KMS-11 (cell line): ENCODE data around the gene DNAH10.

ENCODE experiments used
- H2AFZ ChIP-seq: fragments of 200-600 bp; sonication (generic); 2 replicates; pipeline ENCODE4 v1.6.1; 2016; ENCODE audit warnings: antibody characterized with exemption, mixed run types, low read depth
- H3K27ac ChIP-seq: fragments of 200-600 bp; sonication (generic); 2 replicates; pipeline ENCODE4 v1.6.1; 2016; ENCODE audit warnings: mild to moderate bottlenecking, mixed run types
- H3K27me3 ChIP-seq: fragments of 200-600 bp; sonication (generic); 2 replicates; pipeline ENCODE4 v1.6.1; 2017; ENCODE audit warnings: mild to moderate bottlenecking, low read depth, mixed run types, moderate library complexity; ENCODE audit not compliant: insufficient read depth
- H3K36me3 ChIP-seq: fragments of 200-600 bp; sonication (generic); 2 replicates; pipeline ENCODE4 v1.6.1; 2017; ENCODE audit warnings: mild to moderate bottlenecking, mixed run types; ENCODE audit not compliant: insufficient read depth
- H3K4me1 ChIP-seq: fragments of 200-600 bp; sonication (generic); 2 replicates; pipeline ENCODE4 v1.6.1; 2016; ENCODE audit warnings: mild to moderate bottlenecking, low read depth, mixed run types; ENCODE audit not compliant: poor library complexity, severe bottlenecking
- H3K4me2 ChIP-seq: fragments of 200-600 bp; sonication (generic); 2 replicates; pipeline ENCODE4 v1.7.0; 2016; ENCODE audit warnings: mild to moderate bottlenecking, mixed run types
- H3K4me3 ChIP-seq: fragments of 200-600 bp; sonication (generic); IDR thresholded peaks from 2 replicates; pipeline ENCODE4 v1.6.1; 2017; ENCODE audit warnings: low read depth, low read length, mixed read lengths; ENCODE audit not compliant: insufficient read depth
- H3K79me2 ChIP-seq: fragments of 200-600 bp; sonication (generic); 2 replicates; pipeline ENCODE4 v1.6.1; 2016; ENCODE audit warnings: low read depth, mixed run types; ENCODE audit not compliant: insufficient read depth
- H3K9ac ChIP-seq: fragments of 200-600 bp; sonication (generic); 2 replicates; pipeline ENCODE4 v1.6.1; 2016; ENCODE audit warnings: mild to moderate bottlenecking, mixed run types
- H4K20me1 ChIP-seq: fragments of 200-600 bp; sonication (generic); 2 replicates; pipeline ENCODE4 v1.6.1; 2016; ENCODE audit warnings: mild to moderate bottlenecking, mixed run types; ENCODE audit not compliant: insufficient read depth
- TF ChIP-seq, protein P1 (sequence below): fragments of 200-600 bp; sonication (generic); conservative IDR thresholded peaks from 2 replicates; pipeline ENCODE4 v1.6.1; 2017; ENCODE audit warnings: low read depth, mild to moderate bottlenecking, antibody characterized with exemption, low read length, moderate library complexity, mixed read lengths

The DNAH10 gene, protein sequence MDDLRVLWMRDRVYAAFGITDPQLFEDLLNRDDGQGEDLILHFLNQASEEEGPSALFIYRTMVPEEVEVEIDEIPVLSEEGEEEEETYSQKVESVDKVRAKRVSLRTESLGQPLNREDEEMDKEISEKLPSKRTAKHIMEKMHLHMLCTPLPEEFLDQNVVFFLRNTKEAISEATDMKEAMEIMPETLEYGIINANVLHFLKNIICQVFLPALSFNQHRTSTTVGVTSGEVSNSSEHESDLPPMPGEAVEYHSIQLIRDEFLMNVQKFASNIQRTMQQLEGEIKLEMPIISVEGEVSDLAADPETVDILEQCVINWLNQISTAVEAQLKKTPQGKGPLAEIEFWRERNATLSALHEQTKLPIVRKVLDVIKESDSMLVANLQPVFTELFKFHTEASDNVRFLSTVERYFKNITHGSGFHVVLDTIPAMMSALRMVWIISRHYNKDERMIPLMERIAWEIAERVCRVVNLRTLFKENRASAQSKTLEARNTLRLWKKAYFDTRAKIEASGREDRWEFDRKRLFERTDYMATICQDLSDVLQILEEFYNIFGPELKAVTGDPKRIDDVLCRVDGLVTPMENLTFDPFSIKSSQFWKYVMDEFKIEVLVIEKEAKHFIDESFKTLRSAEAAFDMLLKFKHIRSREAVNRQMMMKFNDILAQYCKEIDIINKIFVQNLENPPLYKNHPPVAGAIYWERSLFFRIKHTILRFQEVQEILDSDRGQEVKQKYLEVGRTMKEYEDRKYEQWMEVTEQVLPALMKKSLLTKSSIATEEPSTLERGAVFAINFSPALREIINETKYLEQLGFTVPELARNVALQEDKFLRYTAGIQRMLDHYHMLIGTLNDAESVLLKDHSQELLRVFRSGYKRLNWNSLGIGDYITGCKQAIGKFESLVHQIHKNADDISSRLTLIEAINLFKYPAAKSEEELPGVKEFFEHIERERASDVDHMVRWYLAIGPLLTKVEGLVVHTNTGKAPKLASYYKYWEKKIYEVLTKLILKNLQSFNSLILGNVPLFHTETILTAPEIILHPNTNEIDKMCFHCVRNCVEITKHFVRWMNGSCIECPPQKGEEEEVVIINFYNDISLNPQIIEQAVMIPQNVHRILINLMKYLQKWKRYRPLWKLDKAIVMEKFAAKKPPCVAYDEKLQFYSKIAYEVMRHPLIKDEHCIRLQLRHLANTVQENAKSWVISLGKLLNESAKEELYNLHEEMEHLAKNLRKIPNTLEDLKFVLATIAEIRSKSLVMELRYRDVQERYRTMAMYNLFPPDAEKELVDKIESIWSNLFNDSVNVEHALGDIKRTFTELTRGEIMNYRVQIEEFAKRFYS (N-terminal part only)

DNA sequence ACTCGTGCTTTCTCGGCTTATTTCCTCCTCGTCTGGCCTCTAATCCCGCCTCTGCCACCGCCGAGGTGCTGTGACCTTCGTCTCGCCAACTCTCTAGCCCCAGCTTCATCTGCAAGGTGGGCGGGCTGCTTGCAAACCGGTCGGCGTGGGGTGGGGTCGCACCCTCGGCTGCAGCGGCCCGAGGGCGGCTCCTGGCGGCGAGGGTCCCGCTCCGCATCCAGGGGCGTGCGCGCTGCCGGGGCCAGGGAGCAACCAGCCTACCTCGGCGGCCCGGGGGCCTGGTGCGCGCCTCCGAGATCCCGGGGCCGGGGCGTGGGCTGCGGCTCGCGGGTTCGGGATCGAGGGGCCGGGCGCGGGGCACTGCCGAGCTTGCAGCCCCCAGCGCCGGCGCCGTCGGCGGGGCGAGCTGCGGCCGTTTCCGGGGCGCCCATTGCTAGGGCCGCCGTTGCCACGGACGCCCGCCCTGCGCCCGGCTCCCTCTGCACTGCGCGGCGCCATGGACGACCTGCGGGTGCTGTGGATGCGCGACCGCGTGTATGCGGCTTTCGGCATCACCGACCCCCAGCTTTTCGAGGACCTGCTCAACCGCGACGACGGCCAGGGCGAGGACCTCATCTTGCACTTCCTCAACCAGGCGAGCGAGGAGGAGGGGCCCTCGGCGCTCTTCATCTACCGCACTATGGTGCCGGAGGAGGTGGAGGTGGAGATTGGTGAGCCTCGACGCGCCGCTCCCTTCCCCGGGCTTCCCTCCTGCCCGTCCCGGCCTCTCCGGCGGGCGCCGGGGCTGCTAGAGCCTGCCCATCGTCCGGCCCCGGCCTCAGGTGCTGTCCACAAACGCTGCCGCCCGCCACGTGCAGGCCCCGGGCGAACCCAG is at the start of gene DNAH10:
Gene DNAH10 (plus strand): TSS at position 461 of the 874 bp plus-strand sequence. CDS start 36 bp downstream, at position 497.
- TF ChIP-seq, protein P1, sequence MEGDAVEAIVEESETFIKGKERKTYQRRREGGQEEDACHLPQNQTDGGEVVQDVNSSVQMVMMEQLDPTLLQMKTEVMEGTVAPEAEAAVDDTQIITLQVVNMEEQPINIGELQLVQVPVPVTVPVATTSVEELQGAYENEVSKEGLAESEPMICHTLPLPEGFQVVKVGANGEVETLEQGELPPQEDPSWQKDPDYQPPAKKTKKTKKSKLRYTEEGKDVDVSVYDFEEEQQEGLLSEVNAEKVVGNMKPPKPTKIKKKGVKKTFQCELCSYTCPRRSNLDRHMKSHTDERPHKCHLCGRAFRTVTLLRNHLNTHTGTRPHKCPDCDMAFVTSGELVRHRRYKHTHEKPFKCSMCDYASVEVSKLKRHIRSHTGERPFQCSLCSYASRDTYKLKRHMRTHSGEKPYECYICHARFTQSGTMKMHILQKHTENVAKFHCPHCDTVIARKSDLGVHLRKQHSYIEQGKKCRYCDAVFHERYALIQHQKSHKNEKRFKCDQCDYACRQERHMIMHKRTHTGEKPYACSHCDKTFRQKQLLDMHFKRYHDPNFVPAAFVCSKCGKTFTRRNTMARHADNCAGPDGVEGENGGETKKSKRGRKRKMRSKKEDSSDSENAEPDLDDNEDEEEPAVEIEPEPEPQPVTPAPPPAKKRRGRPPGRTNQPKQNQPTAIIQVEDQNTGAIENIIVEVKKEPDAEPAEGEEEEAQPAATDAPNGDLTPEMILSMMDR: no peak
- H3K4me2 ChIP-seq: no peak within 1 kb of the TSS
- no peaks in the 10 kb centered on the region for H4K20me1 ChIP-seq
- H3K27me3 ChIP-seq: peaks cover 7% of the 10 kb centered on the region; the same call in 1 of the 2 replicates
- no peak within 1 kb of the TSS for H3K9ac ChIP-seq
- H3K4me1 ChIP-seq: no peaks in the 10 kb centered on the region
- H3K27ac ChIP-seq: no peak within 1 kb of the TSS
- H3K36me3 ChIP-seq: no peaks in the 10 kb centered on the region
- H2AFZ ChIP-seq: no peak within 1 kb of the TSS
- H3K79me2 ChIP-seq: no peaks in the 10 kb centered on the region
- H3K4me3 ChIP-seq: no peak within 1 kb of the TSS

DNA sequence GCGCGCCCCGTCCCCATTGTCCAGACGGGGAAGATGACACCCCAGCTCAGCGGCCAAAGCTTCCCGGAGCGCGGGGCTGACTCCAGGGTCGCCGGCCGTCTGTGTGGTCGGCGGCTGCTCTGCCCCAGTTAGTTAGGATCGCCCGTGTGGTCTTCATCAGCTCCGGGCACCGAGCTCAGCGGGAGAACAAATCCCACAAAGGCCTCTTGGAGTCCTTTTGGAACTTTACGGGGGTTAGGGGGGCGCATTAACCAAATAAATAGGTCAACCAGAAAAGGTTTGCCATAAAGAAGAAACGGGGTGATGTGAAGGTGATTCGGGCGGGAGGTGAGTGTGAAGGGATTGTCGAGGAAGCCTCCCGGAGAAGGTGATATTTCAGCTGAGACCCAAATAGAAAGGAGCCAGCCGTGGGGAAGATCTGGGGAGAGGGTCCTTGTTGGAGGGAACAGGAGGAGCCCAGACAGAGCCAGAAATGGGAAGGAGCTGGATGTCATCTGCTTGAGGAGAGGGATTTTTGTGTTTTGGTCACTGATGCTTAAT is 49.3 kb upstream of the DNAH10 start:
- peak overlapping the region; percentile 66 for H3K4me2 ChIP-seq
- TF ChIP-seq, protein P1: no peak
- no peaks in the 10 kb centered on the region for H3K27me3 ChIP-seq
- H3K27ac ChIP-seq: no peak overlapping the region
- H3K4me1 ChIP-seq: peaks cover 7% of the 10 kb centered on the region
- H3K79me2 ChIP-seq: no peaks in the 10 kb centered on the region
- no peaks in the 10 kb centered on the region for H4K20me1 ChIP-seq
- no peak overlapping the region for H3K4me3 ChIP-seq
- H3K9ac ChIP-seq: peak overlapping the region; percentile 61; the same call in 1 of the 2 replicates
- peak overlapping the region; percentile 73 for H2AFZ ChIP-seq
- no peaks in the 10 kb centered on the region for H3K36me3 ChIP-seq

DNA sequence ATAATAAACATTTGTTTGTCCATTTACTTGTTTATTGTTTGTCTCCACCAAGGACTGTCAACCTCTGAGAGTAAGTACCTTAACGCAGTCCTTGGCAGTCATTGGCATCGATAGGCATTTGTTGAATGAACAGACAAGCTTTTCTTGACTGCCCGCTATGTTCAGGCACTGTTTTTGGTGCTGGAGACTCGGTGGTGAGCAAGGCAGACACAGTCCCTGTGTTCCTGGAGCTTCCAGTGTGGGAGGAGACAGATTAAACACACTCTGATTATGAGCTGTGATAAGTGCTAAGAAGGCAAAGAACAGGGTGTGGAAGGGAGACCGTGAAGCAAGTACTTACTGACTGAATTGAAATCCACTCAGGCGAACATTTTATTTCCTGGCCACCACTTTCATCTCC is 48.7 kb upstream of the DNAH10 start:
- H3K27me3 ChIP-seq: no peaks in the 10 kb centered on the region
- no peak overlapping the region for H2AFZ ChIP-seq
- H4K20me1 ChIP-seq: no peaks in the 10 kb centered on the region
- no peaks in the 10 kb centered on the region for H3K79me2 ChIP-seq
- H3K4me2 ChIP-seq: peak overlapping the region; percentile 66
- no peak overlapping the region for H3K27ac ChIP-seq
- H3K4me3 ChIP-seq: no peak overlapping the region
- no peaks in the 10 kb centered on the region for H3K36me3 ChIP-seq
- H3K4me1 ChIP-seq: peaks cover 7% of the 10 kb centered on the region
- peak overlapping the region; percentile 61; the same call in 1 of the 2 replicates for H3K9ac ChIP-seq
- TF ChIP-seq, protein P1: no peak
